Hematopoietic multipotent progenitor cell treated with erythropoietin and hydrocortisone succinate and interleukin-3 and kit ligand, for 17 days (in vitro differentiated cells): ENCODE results near the gene DNAI2.
"Not testable (repeated sequence)": the region's sequence is repeated elsewhere in the genome, so short reads cannot be mapped to it uniquely, and the experiment has no call there.

Experiments used
- DNase-seq: peaks from one replicate; pipeline ENCODE4 v3.0.0-alpha.2; 2015; ENCODE audit warnings: low spot score

Gene DNAI2

GRCh38 chr17:74244548-74244947 lies 29.5 kb upstream of the DNAI2 start:
- no peak for DNase-seq

- no peak for DNase-seq
Measured at GRCh38 chr17:74245145-74245831, 28.7 kb upstream of the DNAI2 start.

GRCh38 chr17:74245871-74246270 lies 28.2 kb upstream of the DNAI2 start:
- DNase-seq = no peak

GRCh38 chr17:74249590-74250270 lies 24.3 kb upstream of the DNAI2 start:
- no peak for DNase-seq

- no peak for DNase-seq
Measured at GRCh38 chr17:74250324-74250995, 23.6 kb upstream of the DNAI2 start.

GRCh38 chr17:74251051-74251450 lies 23.0 kb upstream of the DNAI2 start:
- no peak for DNase-seq

- no peak for DNase-seq
Measured at GRCh38 chr17:74251569-74251968, 22.5 kb upstream of the DNAI2 start.

GRCh38 chr17:74252211-74252610 lies 21.8 kb upstream of the DNAI2 start:
- DNase-seq = no peak

GRCh38 chr17:74253036-74253435 lies 21.0 kb upstream of the DNAI2 start:
- no peak for DNase-seq

- DNase-seq = no peak
Measured at GRCh38 chr17:74257311-74257710, 16.7 kb upstream of the DNAI2 start.

- no peak for DNase-seq
Measured at GRCh38 chr17:74259667-74260524, 14.1 kb upstream of the DNAI2 start.

GRCh38 chr17:74260525-74260850 lies 13.5 kb upstream of the DNAI2 start:
- DNase-seq = no peak

GRCh38 chr17:74262601-74263000 lies 11.4 kb upstream of the DNAI2 start:
- no peak for DNase-seq

- DNase-seq = not testable (repeated sequence)
Measured at GRCh38 chr17:74267054-74267453, 7.0 kb upstream of the DNAI2 start.

GRCh38 chr17:74267579-74267978 lies 6.5 kb upstream of the DNAI2 start:
- DNase-seq = no peak

GRCh38 chr17:74267987-74268499 lies 6.0 kb upstream of the DNAI2 start:
- no peak for DNase-seq

- no peak for DNase-seq
Measured at GRCh38 chr17:74268558-74268957, 5.5 kb upstream of the DNAI2 start.

GRCh38 chr17:74270333-74270732 lies 3.7 kb upstream of the DNAI2 start:
- no peak for DNase-seq

GRCh38 chr17:74271281-74271680 lies 2.8 kb upstream of the DNAI2 start:
- no peak for DNase-seq

- no peak for DNase-seq
Measured at GRCh38 chr17:74271901-74272561, 2.0 kb upstream of the DNAI2 start.

GRCh38 chr17:74272731-74273201 lies 1.3 kb upstream of the DNAI2 start:
- DNase-seq = no peak
